HK-2 (cell line): ENCODE measurements around the gene PPP6C.
"Not testable (repeated sequence)": the region's sequence is repeated elsewhere in the genome, so short reads cannot be mapped to it uniquely, and the experiment has no call there.

Experiments used
- DNase-seq: peaks from one replicate; pipeline ENCODE4 v3.0.0-alpha.2; 2018; ENCODE audit not compliant: unreplicated experiment

Gene PPP6C

DNA sequence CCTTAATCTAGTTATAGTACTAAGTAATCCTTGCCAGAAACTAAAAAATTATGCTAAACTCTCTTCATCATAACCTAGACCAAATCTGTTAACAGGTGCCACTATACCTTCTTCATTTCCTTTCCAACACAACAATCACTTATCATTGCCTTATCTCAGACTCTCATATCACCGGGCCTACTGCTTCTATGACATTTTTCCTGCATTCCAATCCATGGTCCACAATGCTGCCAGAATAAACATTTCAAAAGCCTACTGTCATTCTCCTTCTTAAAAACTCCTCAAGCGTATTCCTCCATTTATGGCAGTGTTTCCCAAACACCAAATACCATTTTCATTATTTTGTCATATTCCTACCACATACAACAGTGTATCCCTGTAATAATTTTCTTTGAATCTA is 6.5 kb downstream of the PPP6C start:
- no peak for DNase-seq

GRCh38 chr9:125181756-125182155 is 7.8 kb downstream of the PPP6C start:
- DNase-seq = not testable (repeated sequence)

DNA sequence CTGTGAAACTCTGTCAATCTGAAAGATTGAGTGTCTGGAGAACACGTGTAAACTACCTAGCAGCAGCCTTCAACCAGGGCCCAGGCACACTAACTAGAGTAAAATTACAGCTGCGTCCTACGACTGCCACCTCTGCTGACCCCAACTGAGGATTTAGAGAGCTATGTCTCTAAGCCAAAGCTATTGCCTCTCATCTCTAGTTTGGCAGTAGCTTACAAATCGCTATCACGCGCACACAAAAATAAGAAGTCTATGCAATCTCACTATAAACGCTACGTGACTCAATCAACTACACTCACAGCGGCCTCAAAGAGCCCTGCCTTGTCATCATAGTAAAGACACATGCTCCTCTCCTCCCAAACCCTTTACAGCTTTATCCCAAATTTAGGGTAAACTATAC is 8.7 kb downstream of the PPP6C start:
- no peak for DNase-seq

GRCh38 chr9:125179776-125180175 is 9.8 kb downstream of the PPP6C start:
- not testable (repeated sequence) for DNase-seq

GRCh38 chr9:125177888-125178287 is 11.7 kb downstream of the PPP6C start:
- DNase-seq = no peak

- no peak for DNase-seq
Observed at GRCh38 chr9:125176636-125177035, 13.0 kb downstream of the PPP6C start.

DNA sequence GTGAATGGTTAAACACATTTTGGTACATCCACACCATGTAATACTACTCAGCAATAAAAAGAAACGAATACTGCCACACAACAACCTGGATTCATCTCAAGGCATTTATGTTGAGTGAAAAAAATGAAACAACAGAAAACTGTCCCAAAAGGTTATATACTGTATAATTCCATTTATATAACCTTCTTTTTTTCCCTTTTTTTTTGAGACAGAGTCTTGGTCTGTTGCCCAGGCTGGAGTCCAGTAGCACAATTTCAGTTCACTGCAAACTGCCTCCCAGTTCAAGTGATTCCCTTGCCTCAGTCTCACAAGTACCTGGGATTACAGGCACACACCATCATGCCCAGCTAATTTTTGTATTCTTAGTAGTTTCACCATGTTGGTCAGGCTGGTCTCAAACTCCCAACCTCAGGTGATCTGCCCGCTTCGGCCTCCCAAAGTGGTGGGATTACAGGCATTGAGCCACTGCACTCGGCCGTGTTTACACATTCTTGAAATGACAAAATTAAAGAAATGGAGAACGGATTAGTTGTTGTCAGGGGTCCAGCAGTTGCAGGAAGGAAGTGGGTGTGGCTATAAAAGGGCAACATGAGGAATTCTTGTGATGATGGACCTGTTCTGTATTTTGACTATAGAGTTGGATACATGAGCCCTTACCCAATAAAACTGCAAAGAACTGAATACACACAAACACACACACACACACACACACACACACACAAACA is 17.4 kb downstream of the PPP6C start:
- DNase-seq = no peak

DNA sequence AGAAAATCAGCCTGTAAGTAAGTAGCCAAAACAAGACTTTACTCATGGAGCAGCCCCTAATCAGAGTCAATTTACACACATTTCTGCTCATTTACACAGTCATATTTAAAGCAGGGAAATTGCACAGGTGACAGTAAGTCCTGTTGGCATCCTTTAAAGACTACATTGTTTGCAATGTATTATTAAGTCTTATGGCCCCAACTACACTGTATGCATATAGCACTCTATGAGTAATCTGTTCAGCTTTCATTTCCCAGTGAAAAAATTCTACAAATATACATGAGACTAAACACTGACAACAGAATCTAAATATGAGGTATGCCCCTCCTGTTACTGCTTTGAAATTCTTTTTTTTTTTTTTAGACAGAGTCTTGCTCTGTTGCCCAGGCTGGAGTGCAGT is 19.7 kb downstream of the PPP6C start:
- DNase-seq = no peak

- no peak for DNase-seq
Observed at GRCh38 chr9:125166762-125167161, 22.8 kb downstream of the PPP6C start.

GRCh38 chr9:125162891-125163290 is 26.7 kb downstream of the PPP6C start:
- DNase-seq = not testable (repeated sequence)

- DNase-seq = no peak
Observed at GRCh38 chr9:125161284-125161918, 28.2 kb downstream of the PPP6C start.

DNA sequence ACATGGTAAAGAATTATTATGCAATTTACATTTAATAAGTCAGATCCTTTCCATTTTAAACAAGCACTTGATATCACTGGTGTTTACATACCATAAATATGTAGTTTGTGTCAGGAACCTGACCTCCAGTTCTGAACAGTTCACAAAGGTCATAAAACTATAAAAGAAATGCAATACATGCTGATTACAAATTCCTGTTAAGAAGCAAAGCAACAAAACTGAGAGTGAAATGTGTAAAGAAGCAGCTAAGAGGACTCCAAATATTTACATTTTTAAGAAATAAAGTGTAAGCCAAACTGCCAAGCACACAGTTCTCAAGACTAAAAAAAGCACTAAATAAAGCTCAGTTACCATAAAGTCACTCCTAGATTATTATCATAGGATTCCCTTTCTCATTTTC is 28.9 kb downstream of the PPP6C start:
- no peak for DNase-seq

DNA sequence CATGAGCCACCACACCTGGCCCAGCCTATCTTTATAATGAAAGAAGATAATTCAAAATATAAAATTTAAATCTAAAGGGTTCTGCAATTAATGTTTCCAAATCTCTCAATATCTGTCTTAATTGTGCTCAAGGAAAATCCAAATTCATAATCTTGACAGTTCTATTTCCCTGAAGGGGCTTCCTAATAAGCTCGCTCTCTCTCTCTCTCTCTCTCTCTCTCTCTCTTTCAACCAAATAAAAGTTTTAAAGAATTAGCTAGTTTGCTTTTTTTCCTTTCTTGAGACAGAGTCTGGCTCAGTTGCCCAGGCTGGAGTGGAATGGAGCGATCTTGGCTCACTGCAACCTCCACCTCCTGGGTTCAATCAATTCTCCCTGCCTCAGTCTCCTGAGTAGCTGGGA is 33.1 kb downstream of the PPP6C start:
- DNase-seq = no peak

DNA sequence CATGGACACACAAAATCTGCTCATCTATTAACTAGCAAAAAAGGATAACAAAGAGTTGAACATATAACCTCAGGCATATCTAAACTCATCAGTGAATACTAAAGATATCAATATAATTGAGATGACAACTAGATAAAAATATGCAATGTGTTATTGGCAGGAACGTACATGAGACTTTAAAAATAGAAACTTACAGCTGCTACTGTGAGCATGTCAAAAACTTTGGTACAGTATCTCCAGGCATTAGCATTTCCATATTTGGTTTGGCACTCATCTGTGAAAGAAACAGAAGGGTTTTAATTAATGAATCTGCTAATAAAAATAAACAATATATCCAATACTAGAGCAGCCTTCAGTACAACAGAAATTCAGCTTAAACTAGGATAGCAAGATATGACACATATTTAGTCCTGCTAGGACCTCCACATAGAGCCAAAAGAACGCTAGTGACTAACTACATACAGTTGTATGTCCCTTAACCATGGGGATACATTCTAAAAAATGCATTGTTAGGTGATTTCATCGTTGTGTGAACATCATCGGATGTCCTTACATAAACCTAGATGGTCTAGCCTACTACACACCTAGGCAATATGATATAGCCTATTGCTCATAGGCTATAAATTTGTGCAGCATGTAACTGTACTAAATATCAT is 35.8 kb downstream of the PPP6C start:
- no peak for DNase-seq

DNA sequence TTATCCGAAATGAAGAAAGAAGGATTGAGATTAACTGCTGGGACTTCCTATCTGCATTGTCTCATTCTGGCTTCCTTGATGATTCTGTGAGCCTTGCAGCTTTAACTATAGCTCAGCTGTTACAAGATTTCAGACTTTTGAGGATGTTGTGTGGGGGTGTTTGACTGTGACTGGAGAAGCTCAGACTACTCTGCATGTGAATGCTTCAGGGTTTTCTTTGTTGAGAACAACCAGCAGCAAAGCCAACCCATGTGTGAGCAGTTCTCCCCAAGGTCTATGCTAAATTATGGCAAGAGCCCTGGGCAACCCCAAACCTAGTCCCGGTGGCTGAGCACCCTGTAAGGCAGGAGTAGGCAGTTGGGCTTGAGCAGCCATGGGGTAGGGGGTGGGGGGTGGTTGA is 37.9 kb downstream of the PPP6C start:
- DNase-seq = no peak

DNA sequence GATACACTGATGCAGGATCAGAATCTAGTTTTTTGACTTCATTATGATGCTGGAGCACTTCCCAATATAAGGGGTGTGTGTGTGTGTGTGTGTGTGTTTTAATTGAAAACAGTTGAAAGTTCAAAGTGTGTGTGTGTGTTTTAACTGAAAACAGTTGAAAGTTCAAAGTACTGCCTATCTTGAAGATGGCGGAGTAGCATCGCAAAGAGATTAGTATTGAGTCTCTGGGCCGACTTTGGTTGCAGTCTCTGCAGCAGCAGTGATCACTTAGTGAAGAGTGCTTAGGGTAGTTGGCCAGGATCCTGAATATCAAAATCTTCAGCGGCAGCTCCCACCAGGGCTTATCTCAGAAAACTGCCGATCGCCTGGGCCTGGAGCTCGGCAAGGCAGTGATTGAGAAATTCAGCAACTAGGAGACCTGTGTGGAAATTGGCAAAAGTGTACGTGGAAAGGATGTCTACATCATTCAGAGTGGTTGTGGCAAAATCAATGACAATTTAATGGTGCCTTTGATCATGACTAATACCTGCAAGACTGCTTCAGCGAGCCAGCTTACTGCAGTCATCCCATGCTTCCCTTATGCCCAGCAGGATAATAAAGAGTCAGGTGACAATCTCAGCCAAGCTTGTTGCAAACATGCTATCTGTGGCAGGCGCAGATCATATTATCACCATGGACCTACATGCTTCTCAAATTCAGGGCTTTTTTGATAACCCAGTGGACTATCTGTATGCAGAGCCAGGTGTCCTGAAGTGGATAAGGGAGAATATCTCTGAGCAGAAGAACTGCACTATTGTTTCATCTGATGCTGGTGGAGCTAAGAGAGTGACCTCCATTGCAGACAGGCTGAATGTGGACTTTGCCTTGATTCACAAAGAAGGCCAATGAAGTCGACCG is 39.0 kb downstream of the PPP6C start:
- DNase-seq = no peak

DNA sequence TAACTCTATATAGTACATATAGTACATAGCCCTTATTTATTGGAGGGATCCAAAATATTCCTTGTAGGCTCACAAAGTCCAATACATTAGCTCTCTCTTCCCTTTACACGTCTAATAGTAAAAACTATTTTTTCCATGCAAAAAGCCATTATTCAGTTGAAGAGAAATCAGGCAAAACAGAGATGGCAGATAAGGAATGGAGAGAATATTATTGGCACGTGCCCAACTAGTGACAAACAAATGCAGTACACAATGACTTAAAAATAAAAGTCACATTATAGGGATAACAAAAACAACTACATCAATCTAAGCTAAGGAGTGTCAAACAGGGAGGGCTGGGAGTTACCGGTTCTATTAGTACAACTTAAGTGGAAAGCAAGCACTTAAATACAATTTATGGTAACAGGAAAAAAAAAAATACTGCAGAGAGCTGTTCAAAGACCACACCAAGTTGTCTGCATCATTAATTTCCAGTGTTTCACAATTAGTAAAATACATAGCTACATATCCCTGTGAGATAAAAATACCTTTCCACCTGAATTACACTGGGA is 42.1 kb downstream of the PPP6C start:
- no peak for DNase-seq

DNA sequence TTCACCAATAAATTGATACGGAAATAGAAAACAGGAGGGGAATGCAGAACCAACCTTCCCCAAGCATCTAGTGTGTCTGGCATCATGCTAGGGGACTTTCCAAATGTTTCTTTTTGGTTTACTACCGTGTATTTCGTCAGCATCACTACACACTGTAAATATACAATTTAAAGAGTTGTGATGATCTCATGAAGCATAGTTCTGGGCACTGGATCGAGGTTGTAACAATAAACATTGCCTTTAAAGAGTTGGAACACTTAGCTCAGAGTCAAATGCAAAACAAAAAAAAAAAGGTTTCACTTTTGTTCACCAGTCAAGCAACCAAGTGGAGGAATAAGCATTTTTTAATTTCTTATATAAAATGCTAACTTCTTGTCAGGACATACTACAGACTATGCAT is 43.4 kb downstream of the PPP6C start:
- no peak for DNase-seq

DNA sequence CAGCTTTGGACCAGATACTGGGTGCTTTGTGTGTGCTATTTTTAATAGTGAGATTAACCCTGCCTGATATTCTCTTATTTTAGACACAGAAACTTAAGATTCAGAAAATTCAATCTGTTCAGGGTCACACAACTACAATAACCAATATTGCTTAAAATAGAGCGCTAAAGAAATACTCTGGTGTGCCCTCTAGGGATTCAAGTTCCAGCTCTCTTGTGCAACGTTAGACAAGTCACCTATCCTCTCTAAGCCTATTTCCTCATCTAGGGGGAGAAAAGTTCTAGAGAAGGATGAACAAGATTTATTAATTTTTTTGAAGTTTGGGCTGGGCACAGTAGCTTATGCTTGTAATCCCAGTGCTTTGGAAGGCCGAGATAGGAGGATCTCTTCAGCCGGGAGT is 44.2 kb downstream of the PPP6C start:
- DNase-seq = no peak

GRCh38 chr9:125143377-125144090 is 46.1 kb downstream of the PPP6C start, which contains the start of gene SCAI:
TSS of gene SCAI (minus strand) at chr9:125143528. CDS start at chr9:125143437, 91 bp downstream.
- DNase-seq = peak; percentile 100
